ENCODE results near the gene TBC1D3D. TPM values are rescaled to one million over a fixed set of nuclear protein-coding genes. Genes with fewer than 3 reads are reported as not detected.
"Not testable (repeated sequence)": the region's sequence is repeated elsewhere in the genome, so short reads cannot be mapped to it uniquely, and the experiment has no call there.

TBC1D3D gene
- 0.60 and 1.2 TPM in 2 replicates for total RNA-seq
- long read RNA-seq, result 0 reads

- not testable (repeated sequence) for H3K27me3 Mint-ChIP-seq; DNase-seq (ENCODE audit: low spot score, unreplicated experiment); H3K27ac Mint-ChIP-seq; H3K4me1 Mint-ChIP-seq (ENCODE audit: low read depth); H3K9me3 Mint-ChIP-seq (ENCODE audit: low read depth); H3K4me3 Mint-ChIP-seq (ENCODE audit: low read depth); H3K36me3 Mint-ChIP-seq (ENCODE audit: insufficient read depth)
These were observed at the start of gene TBC1D3D for GRCh38 chr17:38003676-38004075. Gene TBC1D3D, plus strand, starts transcription at chr17:38003976. Its CDS starts 1,585 bp downstream, at chr17:38005561.

- not testable (repeated sequence) for H3K36me3 Mint-ChIP-seq (ENCODE audit: insufficient read depth); H3K4me1 Mint-ChIP-seq (ENCODE audit: low read depth); H3K27me3 Mint-ChIP-seq; H3K4me3 Mint-ChIP-seq (ENCODE audit: low read depth); H3K9me3 Mint-ChIP-seq (ENCODE audit: low read depth); H3K27ac Mint-ChIP-seq; DNase-seq (ENCODE audit: low spot score, unreplicated experiment)
These were observed 14.8 kb upstream of the TBC1D3D start, which contains the start of gene TBC1D3L for GRCh38 chr17:37988960-37989359. Gene TBC1D3L, minus strand, starts transcription at chr17:37989060. Its CDS starts 1,540 bp downstream, at chr17:37987520.

Other genes with a start within 250 kb of the TBC1D3D start
- gene TBC1D3K, start 79.6 kb upstream of the TBC1D3D start, total RNA-seq, result not detected in 2 replicates
- 58.5 and 61.8 TPM in 2 replicates for gene TBC1D3L, start 14.9 kb upstream of the TBC1D3D start, total RNA-seq
- gene TBC1D3C, start 64.7 kb downstream of the TBC1D3D start, total RNA-seq, result not detected in 2 replicates
- gene TBC1D3E, start 124.0 kb downstream of the TBC1D3D start, total RNA-seq, result 0.14 TPM in 1 of 2 replicates, not detected in the other
- gene TBC1D3, start 188.6 kb downstream of the TBC1D3D start, total RNA-seq, result not detected in 2 replicates